ENCODE measurements around the gene ENC1. TPM values are rescaled to one million over a fixed set of nuclear protein-coding genes. Genes with fewer than 3 reads are reported as not detected.

The ENC1 gene
- total and polyA plus RNA-seq, 11 donors = 1.4 to 11.0 (median 5.1) TPM

- H3K4me3 ChIP-seq = no peak overlapping the region
- no peaks in the 10 kb centered on the region for H3K36me3 ChIP-seq
- TF ChIP-seq CTCF (IDR thresholded peaks at IDR 0.05) = no peak
- no peak for TF ChIP-seq POLR2A (IDR thresholded peaks at IDR 0.05)
- no peaks in the 10 kb centered on the region for H3K9me3 ChIP-seq
- ATAC-seq (no peak), DNase-seq (no peak)
- H3K27me3 ChIP-seq = no peaks in the 10 kb centered on the region
- intact Hi-C loops (cut with DNase I) = no loop called here
- WGBS, 4 donors = 48 to 95% (median 68%) methylated on average over 1 of the region's 1 CpG
- H3K4me1 ChIP-seq = peaks cover 0 to 4% (median 0%) of the 10 kb centered on the region in 12 donors
- no peak overlapping the region for H3K27ac ChIP-seq
These were observed 37.2 kb downstream of the ENC1 start for GRCh38 chr5:74603376-74603775.

GRCh38 chr5:74599148-74599547, 41.4 kb downstream of the ENC1 start:
- ATAC-seq = no peak
- WGBS, 4 donors = 88 to 97% (median 94%) methylated on average over 2 of the region's 2 CpGs
- DNase-seq = no peak

GRCh38 chr5:74598731-74599130, 41.8 kb downstream of the ENC1 start:
- DNase-seq (no peak), ATAC-seq (no peak)
- H3K4me3 ChIP-seq = no peak overlapping the region
- H3K4me1 ChIP-seq = peaks cover 0 to 15% (median 9%) of the 10 kb centered on the region in 12 donors
- H3K36me3 ChIP-seq = no peaks in the 10 kb centered on the region
- H3K27me3 ChIP-seq = no peaks in the 10 kb centered on the region
- intact Hi-C loops (cut with DNase I) = no loop called here
- WGBS, 4 donors = 39 to 62% (median 57%) methylated on average over 2 of the region's 2 CpGs
- no peaks in the 10 kb centered on the region for H3K9me3 ChIP-seq
- H3K27ac ChIP-seq = no peak overlapping the region
- TF ChIP-seq CTCF (IDR thresholded peaks at IDR 0.05) (no peak), POLR2A (IDR thresholded peaks at IDR 0.05) (no peak)

More at GRCh38 chr5:74599148-74599547, 41.4 kb downstream of the ENC1 start:
- H3K27ac ChIP-seq = no peak overlapping the region
- intact Hi-C loops (cut with DNase I) = no loop called here
- no peak overlapping the region for H3K4me3 ChIP-seq
- TF ChIP-seq CTCF (IDR thresholded peaks at IDR 0.05) (no peak), POLR2A (IDR thresholded peaks at IDR 0.05) (no peak)
- H3K4me1 ChIP-seq = peaks cover 0 to 15% (median 9%) of the 10 kb centered on the region in 12 donors
- no peaks in the 10 kb centered on the region for H3K27me3 ChIP-seq
- no peaks in the 10 kb centered on the region for H3K36me3 ChIP-seq
- H3K9me3 ChIP-seq = no peaks in the 10 kb centered on the region

- TF ChIP-seq POLR2A (IDR thresholded peaks at IDR 0.05) (no peak), CTCF (IDR thresholded peaks at IDR 0.05) (no peak)
- no peak overlapping the region for H3K4me3 ChIP-seq
- H3K27ac ChIP-seq = no peak overlapping the region
- H3K27me3 ChIP-seq = no peaks in the 10 kb centered on the region
- peaks cover 0 to 15% (median 9%) of the 10 kb centered on the region in 12 donors for H3K4me1 ChIP-seq
- ATAC-seq (no peak), DNase-seq (no peak)
- H3K9me3 ChIP-seq = no peaks in the 10 kb centered on the region
- 81 to 92% (median 87%) methylated on average over 6 of the region's 6 CpGs for WGBS, 4 donors
- intact Hi-C loops (cut with DNase I) = no loop called here
- H3K36me3 ChIP-seq = no peaks in the 10 kb centered on the region
These were observed 43.6 kb downstream of the ENC1 start for GRCh38 chr5:74596927-74597326.

Measured in heart left ventricle (tissue), 16 donors.